B cell (primary cell): Measurements from ENCODE around the gene RFX2. TPM values are rescaled to one million over a fixed set of nuclear protein-coding genes. Genes with fewer than 3 reads are reported as not detected.

Source experiments
- ATAC-seq: fragments of 200-7000 bp; cut with Tn5 transposase; one replicate; pipeline ENCODE4 v1.10.0; 2021; ENCODE audit warnings: low read depth, mild to moderate bottlenecking, moderate number of reproducible peaks, moderate library complexity
- CTCF ChIA-PET: fragments of 350-600 bp; sonication (Branson Sonifier 250); formaldehyde crosslinking; loops from one replicate; lab custom pipeline; 2021; ENCODE audit warnings: antibody characterized with exemption, inconsistent platforms; lab: Charles Lee
- POLR2A ChIA-PET: fragments of 350-600 bp; sonication (Branson Sonifier 250); formaldehyde crosslinking; loops from one replicate; lab custom pipeline; 2021; ENCODE audit warnings: antibody characterized with exemption; lab: Charles Lee
- DNase-seq: peaks from one replicate; pipeline ENCODE4 v3.0.0; 2013
- H2AFZ ChIP-seq: 2 replicates; pipeline ENCODE4 v1.6.1; 2012; ENCODE audit warnings: mild to moderate bottlenecking, low read depth, low read length; ENCODE audit not compliant: insufficient read depth, poor library complexity, severe bottlenecking
- H3K27ac ChIP-seq, 2 donors: 1 replicate in 1 of 2; 2 replicates in 1 of 2; pipeline ENCODE4 v1.5.1; 2012 to 2013; ENCODE audit warnings: low read length in 2 of 2, mild to moderate bottlenecking in 2 of 2, moderate library complexity in 1 of 2
- H3K27me3 ChIP-seq, 4 experiments: fragments of 200-600 bp in 1 of 4; sonication (generic) in 1 of 4; replicated peaks in 1 of 4; 1 replicate in 2 of 4; 2 replicates in 2 of 4; pipeline versions ENCODE4 v1.6.1 to v1.7.0; 2013 to 2016; ENCODE audit warnings: low read length in 3 of 4, mild to moderate bottlenecking in 2 of 4, mixed read lengths in 1 of 4, moderate library complexity in 1 of 4; ENCODE audit not compliant: insufficient read depth in 4 of 4, control insufficient read depth in 3 of 4; ENCODE audit errors: control extremely low read depth in 1 of 4
- H3K36me3 ChIP-seq, 2 experiments: replicated peaks in 1 of 2; 1 replicate in 1 of 2; 2 replicates in 1 of 2; pipeline versions ENCODE4 v1.6.1 to v1.7.1; 2013; ENCODE audit warnings: low read length in 1 of 2; ENCODE audit not compliant: insufficient read depth in 2 of 2, control insufficient read depth in 1 of 2; ENCODE audit errors: control extremely low read depth in 1 of 2, extremely low read depth in 1 of 2
- H3K4me1 ChIP-seq, 2 donors: fragments of 200-600 bp in 1 of 2; sonication (generic) in 1 of 2; 1 replicate in 1 of 2; 2 replicates in 1 of 2; pipeline versions ENCODE4 v1.5.1 to v1.6.1; 2013 to 2017; ENCODE audit warnings: low read length in 2 of 2; ENCODE audit not compliant: control insufficient read depth in 2 of 2, insufficient read depth in 2 of 2
- H3K4me2 ChIP-seq: replicated peaks from 2 replicates; pipeline ENCODE3; 2012; ENCODE audit warnings: mild to moderate bottlenecking, low read depth, low read length; ENCODE audit not compliant: poor library complexity, severe bottlenecking
- H3K4me3 ChIP-seq, 5 experiments: fragments of 200-600 bp in 1 of 5; sonication (generic) in 1 of 5; 1 replicate in 3 of 5; 2 replicates in 2 of 5; pipeline versions ENCODE4 v1.5.1 to v1.7.0; 2011 to 2016; ENCODE audit warnings: low read length in 4 of 5, mild to moderate bottlenecking in 4 of 5, low read depth in 2 of 5, control low read depth in 1 of 5, moderate library complexity in 1 of 5; ENCODE audit not compliant: insufficient read depth in 1 of 5; ENCODE audit errors: control extremely low read depth in 1 of 5, extremely low read depth in 1 of 5
- H3K79me2 ChIP-seq: fragments of 200-600 bp; sonication (generic); one replicate; pipeline ENCODE4 v1.6.0; 2016; ENCODE audit warnings: low read length; ENCODE audit not compliant: control insufficient read depth, insufficient read depth
- H3K9ac ChIP-seq: fragments of 200-600 bp; sonication (generic); 2 replicates; pipeline ENCODE4 v1.6.1; 2017; ENCODE audit warnings: mild to moderate bottlenecking, low read length, moderate library complexity
- H3K9me3 ChIP-seq, 3 donors: one replicate each; pipeline versions ENCODE4 v1.6.1 to v1.7.1; 2013; ENCODE audit warnings: low read length in 2 of 3; ENCODE audit not compliant: control insufficient read depth in 2 of 3, insufficient read depth in 1 of 3; ENCODE audit errors: control extremely low read depth in 1 of 3
- H4K20me1 ChIP-seq: 2 replicates; pipeline ENCODE4 v1.6.0; 2012; ENCODE audit warnings: mild to moderate bottlenecking, low read length; ENCODE audit not compliant: insufficient read depth, control insufficient read depth, poor library complexity, severe bottlenecking
- H3K27ac Mint-ChIP-seq: one replicate; pipeline ENCODE4 v1.8.0; 2021; ENCODE audit warnings: mixed read lengths
- H3K27me3 Mint-ChIP-seq: one replicate; pipeline ENCODE4 v1.8.0; 2021; ENCODE audit warnings: mixed read lengths
- H3K4me1 Mint-ChIP-seq: one replicate; pipeline ENCODE4 v1.8.0; 2021; ENCODE audit warnings: mixed read lengths
- H3K4me3 Mint-ChIP-seq: one replicate; pipeline ENCODE4 v1.8.0; 2021; ENCODE audit warnings: mixed read lengths
- H3K9me3 Mint-ChIP-seq: one replicate; pipeline ENCODE4 v1.8.0; 2022; ENCODE audit warnings: mixed read lengths; ENCODE audit not compliant: insufficient read depth
- EZH2 ChIP-seq: IDR thresholded peaks from 2 replicates; pipeline ENCODE4 v1.6.1; 2012; ENCODE audit warnings: borderline replicate concordance, low read depth, mild to moderate bottlenecking, moderate library complexity, low read length; ENCODE audit not compliant: insufficient read depth, poor library complexity, severe bottlenecking
- WGBS: methylation state at CpG from one replicate; pipeline ENCODE4 v1.1.5; 2013; ENCODE audit warnings: missing lambda C conversion rate; ENCODE audit not compliant: insufficient coverage; 5-methylcytosine and 5-hydroxymethylcytosine counted together
- intact Hi-C: fragments of 100-400 bp; cut with micrococcal nuclease; formaldehyde crosslinking; loops from one replicate; pipeline ENCODE4 v1.10.0; 2022
- polyA plus RNA-seq: library from polyadenylated mRNA; depleted of rRNA; stranded (reverse); fragments of >200 nt; gene quantifications from 2 replicates; pipeline ENCODE4 v1.2.3, GENCODE V29; 2012
- total RNA-seq, 2 donors: library from RNA; stranded (reverse); fragments of 120-200 nt in 1 of 2; gene quantifications; 1 replicate in 1 of 2; 2 replicates in 1 of 2; pipeline versions ENCODE4 v1.2.3 to v1.2.4, GENCODE V29; 2013 to 2022
- TF ChIP-seq, protein P1 (sequence below): fragments of 200-600 bp; IDR thresholded peaks from one replicate; pipeline ENCODE4 v1.8.0; 2022; ENCODE audit warnings: antibody characterized with exemption, mild to moderate bottlenecking

The RFX2 gene
- total and polyA plus RNA-seq, 2 donors (not counting 1 experiment from before 2014, with no cell fraction given): 7.1 to 8.6 TPM

DNA sequence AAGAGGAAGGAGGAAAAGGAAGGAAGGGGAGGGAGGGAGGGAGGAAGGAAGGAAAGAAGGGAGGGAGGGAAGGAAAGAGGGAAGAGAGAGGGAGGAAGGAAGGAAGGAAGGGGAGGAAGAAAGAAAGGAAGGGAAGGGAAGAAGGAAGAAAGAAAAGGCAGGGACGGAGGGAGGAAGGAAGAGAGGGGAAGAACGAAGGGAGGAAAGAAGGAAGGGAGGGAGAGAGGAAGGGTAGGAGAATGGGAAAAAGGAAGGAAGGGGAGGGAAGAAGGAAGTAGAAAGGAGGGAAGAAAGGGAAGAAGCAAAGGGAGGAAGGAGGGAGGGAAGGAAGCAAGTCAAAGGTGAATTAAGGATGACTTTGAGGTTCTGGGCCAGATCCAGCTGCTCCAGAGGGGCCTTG lies 28.2 kb upstream of the RFX2 start:
- Histone ChIP-seq H3K79me2 (no peaks in the 10 kb centered on the region), H3K4me3 (no peak overlapping the region), H3K9me3 (no peaks in the 10 kb centered on the region), H3K27me3 (no peaks in the 10 kb centered on the region), H4K20me1 (no peaks in the 10 kb centered on the region), H3K9ac (no peak overlapping the region), H2AFZ (no peak overlapping the region), H3K27ac (no peak overlapping the region), H3K4me1 (peaks cover 0 to 4% of the 10 kb centered on the region in 2 donors), H3K4me2 (no peak overlapping the region), H3K36me3 (no peaks in the 10 kb centered on the region)
- no peak for TF ChIP-seq EZH2
- TF ChIP-seq, protein P1, sequence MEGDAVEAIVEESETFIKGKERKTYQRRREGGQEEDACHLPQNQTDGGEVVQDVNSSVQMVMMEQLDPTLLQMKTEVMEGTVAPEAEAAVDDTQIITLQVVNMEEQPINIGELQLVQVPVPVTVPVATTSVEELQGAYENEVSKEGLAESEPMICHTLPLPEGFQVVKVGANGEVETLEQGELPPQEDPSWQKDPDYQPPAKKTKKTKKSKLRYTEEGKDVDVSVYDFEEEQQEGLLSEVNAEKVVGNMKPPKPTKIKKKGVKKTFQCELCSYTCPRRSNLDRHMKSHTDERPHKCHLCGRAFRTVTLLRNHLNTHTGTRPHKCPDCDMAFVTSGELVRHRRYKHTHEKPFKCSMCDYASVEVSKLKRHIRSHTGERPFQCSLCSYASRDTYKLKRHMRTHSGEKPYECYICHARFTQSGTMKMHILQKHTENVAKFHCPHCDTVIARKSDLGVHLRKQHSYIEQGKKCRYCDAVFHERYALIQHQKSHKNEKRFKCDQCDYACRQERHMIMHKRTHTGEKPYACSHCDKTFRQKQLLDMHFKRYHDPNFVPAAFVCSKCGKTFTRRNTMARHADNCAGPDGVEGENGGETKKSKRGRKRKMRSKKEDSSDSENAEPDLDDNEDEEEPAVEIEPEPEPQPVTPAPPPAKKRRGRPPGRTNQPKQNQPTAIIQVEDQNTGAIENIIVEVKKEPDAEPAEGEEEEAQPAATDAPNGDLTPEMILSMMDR: no peak
- H3K27me3 Mint-ChIP-seq: no peaks in the 10 kb centered on the region
- intact Hi-C loops: no loop called here
- POLR2A ChIA-PET: interaction anchor here (0.5 kb wide), 1 partner anchor 361 kb away, joined by 5 read pairs; no protein-coding TSS in a partner anchor
- WGBS: 31% methylated on average over 2 of the region's 2 CpGs
- no peak for ATAC-seq
- H3K27ac Mint-ChIP-seq: no peak overlapping the region
- H3K4me1 Mint-ChIP-seq: peaks cover 5% of the 10 kb centered on the region
- H3K9me3 Mint-ChIP-seq: no peaks in the 10 kb centered on the region
- CTCF ChIA-PET: no interaction called here
- no peak for DNase-seq
- no peak overlapping the region for H3K4me3 Mint-ChIP-seq

DNA sequence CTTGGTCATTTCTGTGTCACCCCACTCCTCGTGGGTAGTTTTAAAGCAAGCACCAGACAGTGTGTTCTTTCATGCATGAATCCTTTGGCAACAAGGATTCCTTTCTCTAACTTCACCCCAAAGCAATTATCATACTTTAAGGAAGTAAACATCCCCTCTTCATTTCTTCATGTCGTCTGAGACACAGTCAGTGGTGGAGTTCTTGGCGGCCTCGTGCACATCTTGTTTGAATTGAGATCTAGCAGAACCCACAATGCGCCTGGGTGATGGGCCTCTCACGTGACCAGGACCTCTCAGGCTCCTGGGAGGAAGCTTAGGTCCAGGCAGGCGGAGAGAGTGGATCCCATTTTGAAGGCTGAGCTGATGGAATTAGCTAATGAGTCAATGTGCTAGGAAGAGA lies 27.8 kb upstream of the RFX2 start:
- DNase-seq (no peak), ATAC-seq (no peak)
- Histone ChIP-seq H3K27me3 (no peaks in the 10 kb centered on the region), H3K4me1 (peaks cover 0 to 4% of the 10 kb centered on the region in 2 donors), H4K20me1 (no peaks in the 10 kb centered on the region), H3K27ac (no peak overlapping the region), H3K9ac (no peak overlapping the region), H3K36me3 (no peaks in the 10 kb centered on the region), H3K79me2 (no peaks in the 10 kb centered on the region), H3K4me3 (no peak overlapping the region), H2AFZ (no peak overlapping the region), H3K4me2 (no peak overlapping the region), H3K9me3 (no peaks in the 10 kb centered on the region)
- intact Hi-C loops: no loop called here
- Mint-ChIP-seq H3K27ac (no peak overlapping the region), H3K4me1 (peaks cover 5% of the 10 kb centered on the region), H3K4me3 (no peak overlapping the region), H3K9me3 (no peaks in the 10 kb centered on the region), H3K27me3 (no peaks in the 10 kb centered on the region)
- 42% methylated on average over 7 of the region's 7 CpGs for WGBS
- ChIA-PET POLR2A (interaction anchor here (0.5 kb wide), 1 partner anchor 361 kb away, joined by 5 read pairs; no protein-coding TSS in a partner anchor), CTCF (interaction anchor here (1.4 kb wide), 1 partner anchor 12 kb away, joined by 3 read pairs; no protein-coding TSS in a partner anchor)
- TF ChIP-seq, protein P1: no peak
- no peak for TF ChIP-seq EZH2
